SK-N-SH (cell line): ENCODE data around the gene CCDC187.

Source experiments
- EP300 ChIP-seq, 2 experiments: IDR thresholded peaks; 2 replicates each; pipeline versions ENCODE4 v1.4.0 to v1.6.1; 2012; ENCODE audit warnings: borderline replicate concordance in 1 of 2, low read depth in 1 of 2, low read length in 1 of 2
- FOXM1 ChIP-seq: IDR thresholded peaks from 2 replicates; pipeline ENCODE4 v1.4.0; 2012; ENCODE audit warnings: low read depth, mild to moderate bottlenecking
- GATA2 ChIP-seq: sonication (generic); formaldehyde crosslinking; IDR thresholded peaks from 2 replicates; pipeline ENCODE4 v1.5.0; 2020; ENCODE audit warnings: mild to moderate bottlenecking, missing genetic modification reagents
- MEF2A ChIP-seq: IDR thresholded peaks from 2 replicates; pipeline ENCODE4 v1.4.0; 2012; ENCODE audit warnings: low read depth, borderline replicate concordance
- PBX3 ChIP-seq: IDR thresholded peaks from 2 replicates; pipeline ENCODE4; 2012
- POLR2AphosphoS5 ChIP-seq: IDR thresholded peaks from 2 replicates; pipeline ENCODE4 v1.6.1; 2012; ENCODE audit warnings: low read depth, low read length
- TAF1 ChIP-seq: IDR thresholded peaks from 2 replicates; pipeline ENCODE4 v1.6.1; 2012; ENCODE audit warnings: low read depth, mild to moderate bottlenecking, low read length, moderate library complexity, borderline replicate concordance
- TCF12 ChIP-seq: IDR thresholded peaks from 2 replicates; pipeline ENCODE4 v1.4.0; 2012
- ZBTB33 ChIP-seq: IDR thresholded peaks from 2 replicates; pipeline ENCODE4 v1.4.0; 2012; ENCODE audit warnings: low read depth, borderline replicate concordance
- TF ChIP-seq, protein P1 (sequence below): fragments of 200-600 bp; sonication (generic); IDR thresholded peaks from 2 replicates; pipeline ENCODE4 v1.6.1; 2017; ENCODE audit warnings: antibody characterized with exemption, mild to moderate bottlenecking, moderate library complexity
- TF ChIP-seq, protein P2 (sequence below): IDR thresholded peaks from 2 replicates; pipeline ENCODE4 v1.6.1; 2012; ENCODE audit warnings: mild to moderate bottlenecking, low read depth, low read length, moderate library complexity
- TF ChIP-seq, protein P3 (sequence below): IDR thresholded peaks from 2 replicates; pipeline ENCODE4 v1.4.0; 2012; ENCODE audit warnings: low read depth

DNA sequence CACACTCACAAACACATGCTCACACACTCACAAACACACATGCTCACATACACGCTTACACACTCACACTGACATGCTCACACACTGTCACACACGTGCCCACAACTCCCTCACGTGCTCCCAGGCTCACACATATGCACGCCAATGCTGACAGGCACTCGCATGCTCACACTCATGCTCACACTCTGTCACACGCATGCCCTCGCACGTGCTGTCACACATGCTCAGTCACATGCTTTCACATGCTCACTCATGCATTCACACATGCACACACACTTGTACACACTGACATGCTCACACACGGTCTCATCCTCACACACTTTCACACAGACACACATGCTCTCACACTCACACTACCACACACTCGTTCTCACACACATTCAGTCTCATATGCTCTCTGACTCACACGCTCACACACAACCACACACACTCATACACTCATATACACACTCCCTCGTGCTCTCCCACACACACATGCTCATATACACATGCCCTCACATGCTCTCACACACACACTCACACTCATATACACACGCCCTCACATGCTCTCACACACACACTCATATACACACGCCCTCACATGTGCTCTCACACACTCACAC lies 10.3 kb downstream of the CCDC187 start:
- TF ChIP-seq GATA2 (CRISPR knock-in tag): no peak
- TF ChIP-seq, protein P1, sequence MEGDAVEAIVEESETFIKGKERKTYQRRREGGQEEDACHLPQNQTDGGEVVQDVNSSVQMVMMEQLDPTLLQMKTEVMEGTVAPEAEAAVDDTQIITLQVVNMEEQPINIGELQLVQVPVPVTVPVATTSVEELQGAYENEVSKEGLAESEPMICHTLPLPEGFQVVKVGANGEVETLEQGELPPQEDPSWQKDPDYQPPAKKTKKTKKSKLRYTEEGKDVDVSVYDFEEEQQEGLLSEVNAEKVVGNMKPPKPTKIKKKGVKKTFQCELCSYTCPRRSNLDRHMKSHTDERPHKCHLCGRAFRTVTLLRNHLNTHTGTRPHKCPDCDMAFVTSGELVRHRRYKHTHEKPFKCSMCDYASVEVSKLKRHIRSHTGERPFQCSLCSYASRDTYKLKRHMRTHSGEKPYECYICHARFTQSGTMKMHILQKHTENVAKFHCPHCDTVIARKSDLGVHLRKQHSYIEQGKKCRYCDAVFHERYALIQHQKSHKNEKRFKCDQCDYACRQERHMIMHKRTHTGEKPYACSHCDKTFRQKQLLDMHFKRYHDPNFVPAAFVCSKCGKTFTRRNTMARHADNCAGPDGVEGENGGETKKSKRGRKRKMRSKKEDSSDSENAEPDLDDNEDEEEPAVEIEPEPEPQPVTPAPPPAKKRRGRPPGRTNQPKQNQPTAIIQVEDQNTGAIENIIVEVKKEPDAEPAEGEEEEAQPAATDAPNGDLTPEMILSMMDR: no peak
- TF ChIP-seq TCF12: no peak
- TF ChIP-seq, protein P2, sequence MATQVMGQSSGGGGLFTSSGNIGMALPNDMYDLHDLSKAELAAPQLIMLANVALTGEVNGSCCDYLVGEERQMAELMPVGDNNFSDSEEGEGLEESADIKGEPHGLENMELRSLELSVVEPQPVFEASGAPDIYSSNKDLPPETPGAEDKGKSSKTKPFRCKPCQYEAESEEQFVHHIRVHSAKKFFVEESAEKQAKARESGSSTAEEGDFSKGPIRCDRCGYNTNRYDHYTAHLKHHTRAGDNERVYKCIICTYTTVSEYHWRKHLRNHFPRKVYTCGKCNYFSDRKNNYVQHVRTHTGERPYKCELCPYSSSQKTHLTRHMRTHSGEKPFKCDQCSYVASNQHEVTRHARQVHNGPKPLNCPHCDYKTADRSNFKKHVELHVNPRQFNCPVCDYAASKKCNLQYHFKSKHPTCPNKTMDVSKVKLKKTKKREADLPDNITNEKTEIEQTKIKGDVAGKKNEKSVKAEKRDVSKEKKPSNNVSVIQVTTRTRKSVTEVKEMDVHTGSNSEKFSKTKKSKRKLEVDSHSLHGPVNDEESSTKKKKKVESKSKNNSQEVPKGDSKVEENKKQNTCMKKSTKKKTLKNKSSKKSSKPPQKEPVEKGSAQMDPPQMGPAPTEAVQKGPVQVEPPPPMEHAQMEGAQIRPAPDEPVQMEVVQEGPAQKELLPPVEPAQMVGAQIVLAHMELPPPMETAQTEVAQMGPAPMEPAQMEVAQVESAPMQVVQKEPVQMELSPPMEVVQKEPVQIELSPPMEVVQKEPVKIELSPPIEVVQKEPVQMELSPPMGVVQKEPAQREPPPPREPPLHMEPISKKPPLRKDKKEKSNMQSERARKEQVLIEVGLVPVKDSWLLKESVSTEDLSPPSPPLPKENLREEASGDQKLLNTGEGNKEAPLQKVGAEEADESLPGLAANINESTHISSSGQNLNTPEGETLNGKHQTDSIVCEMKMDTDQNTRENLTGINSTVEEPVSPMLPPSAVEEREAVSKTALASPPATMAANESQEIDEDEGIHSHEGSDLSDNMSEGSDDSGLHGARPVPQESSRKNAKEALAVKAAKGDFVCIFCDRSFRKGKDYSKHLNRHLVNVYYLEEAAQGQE: no peak
- no peak for TF ChIP-seq POLR2AphosphoS5
- TF ChIP-seq PBX3: no peak
- TF ChIP-seq, protein P3, sequence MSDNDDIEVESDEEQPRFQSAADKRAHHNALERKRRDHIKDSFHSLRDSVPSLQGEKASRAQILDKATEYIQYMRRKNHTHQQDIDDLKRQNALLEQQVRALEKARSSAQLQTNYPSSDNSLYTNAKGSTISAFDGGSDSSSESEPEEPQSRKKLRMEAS: no peak
- TF ChIP-seq TAF1: no peak
- TF ChIP-seq ZBTB33: no peak
- no peak for TF ChIP-seq EP300 (IDR thresholded peaks at IDR 0.05; ENCODE audit: borderline replicate concordance in 1 of 2, low read depth in 1 of 2, low read length in 1 of 2)
- no peak for TF ChIP-seq MEF2A
- TF ChIP-seq FOXM1: no peak
